Epithelial cell of proximal tubule (primary cell): ENCODE data around the gene TPM4. TPM values are rescaled to one million over a fixed set of nuclear protein-coding genes. Genes with fewer than 3 reads are reported as not detected.

Experiments
- DNase-seq: peaks from one replicate; pipeline ENCODE4 v3.0.0-alpha.2; 2011; ENCODE audit warnings: low read depth
- H3K4me3 ChIP-seq: 2 replicates; pipeline ENCODE4 v1.5.1; 2011; ENCODE audit warnings: low read depth, mild to moderate bottlenecking, low read length
- CTCF ChIP-seq: conservative IDR thresholded peaks from 2 replicates; pipeline ENCODE4 v1.5.1; 2012; ENCODE audit warnings: low read depth, mild to moderate bottlenecking, low read length
- total RNA-seq: library from RNA; depleted of rRNA; stranded (reverse); fragments of >200 nt; gene quantifications from 2 replicates; pipeline ENCODE4 v1.2.3, GENCODE V29; 2015

Gene TPM4
- total RNA-seq, 1 donor from 2014 or later, result 968 TPM

DNA sequence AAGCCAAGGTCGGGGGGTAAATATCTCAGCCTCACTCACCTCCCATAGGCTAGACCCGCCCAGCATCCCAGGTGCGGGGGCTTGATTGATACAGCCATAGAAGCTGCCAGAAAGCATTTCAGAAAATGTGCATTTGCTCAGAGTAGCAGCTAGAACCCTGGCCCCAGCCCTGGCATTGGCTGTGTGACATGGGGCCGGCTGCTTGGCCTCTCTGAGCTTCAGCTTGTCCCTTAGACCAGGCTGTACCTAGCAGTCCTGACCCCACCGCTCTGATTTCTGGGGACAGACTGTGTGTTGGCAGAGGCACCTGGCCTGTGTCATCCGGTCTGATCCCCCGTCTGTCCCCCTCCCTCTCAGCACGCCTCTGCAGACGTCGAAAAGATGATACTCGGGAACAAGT, 50.8 kb downstream of the TPM4 start:
- DNase-seq, result no peak
- TF ChIP-seq CTCF, result no peak
- no peak overlapping the region for H3K4me3 ChIP-seq

DNA sequence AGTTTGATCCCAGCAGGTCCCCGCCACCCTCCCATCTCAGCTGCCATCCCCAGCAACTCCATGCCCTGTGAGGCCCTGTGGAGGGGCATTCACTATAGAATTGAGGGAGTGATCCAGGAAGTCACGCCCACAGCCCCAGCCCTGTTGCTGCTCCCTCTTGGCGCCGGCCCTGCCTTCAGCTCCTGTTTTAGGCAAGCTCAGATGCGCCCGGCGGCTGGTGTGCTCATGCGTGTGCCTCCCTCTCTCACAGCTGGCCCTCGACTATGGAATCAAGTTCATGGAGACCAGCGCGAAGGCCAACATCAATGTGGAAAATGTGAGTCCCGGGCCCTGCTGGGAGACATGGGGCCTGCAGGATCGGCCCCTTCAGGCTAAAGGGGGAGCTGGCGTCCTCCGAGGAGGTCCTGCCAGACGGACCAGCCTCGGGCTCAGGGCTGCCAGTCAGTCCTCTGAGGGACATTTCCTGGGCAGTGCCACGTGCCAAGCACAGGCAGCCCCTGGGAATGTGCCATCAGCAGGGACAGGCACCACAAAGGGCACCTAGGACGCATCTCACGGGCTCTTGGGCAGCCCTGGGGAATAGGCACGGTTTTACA, 51.6 kb downstream of the TPM4 start:
- no peak for TF ChIP-seq CTCF
- no peak overlapping the region for H3K4me3 ChIP-seq
- DNase-seq, result no peak

DNA sequence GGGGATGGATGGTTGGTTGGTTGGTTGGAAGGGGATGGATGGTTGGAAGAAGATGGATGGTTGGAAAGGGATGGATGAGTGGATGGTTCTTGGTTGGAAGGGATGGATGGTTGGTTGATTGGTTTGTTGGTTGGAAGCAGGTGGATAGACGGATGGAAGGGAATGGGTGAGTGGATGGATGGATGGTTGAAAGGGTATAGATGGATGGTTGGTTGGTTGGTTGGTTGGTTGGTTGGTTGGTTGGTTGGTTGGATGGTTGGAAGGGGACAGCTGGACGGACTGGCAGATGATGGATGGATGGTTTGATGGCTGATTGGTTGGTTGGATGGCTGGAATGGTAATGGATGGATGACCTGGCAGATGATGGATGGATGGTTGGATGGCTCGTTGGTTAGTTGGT, 55.4 kb downstream of the TPM4 start:
- no peak overlapping the region for H3K4me3 ChIP-seq
- DNase-seq, result no peak
- no peak for TF ChIP-seq CTCF

DNA sequence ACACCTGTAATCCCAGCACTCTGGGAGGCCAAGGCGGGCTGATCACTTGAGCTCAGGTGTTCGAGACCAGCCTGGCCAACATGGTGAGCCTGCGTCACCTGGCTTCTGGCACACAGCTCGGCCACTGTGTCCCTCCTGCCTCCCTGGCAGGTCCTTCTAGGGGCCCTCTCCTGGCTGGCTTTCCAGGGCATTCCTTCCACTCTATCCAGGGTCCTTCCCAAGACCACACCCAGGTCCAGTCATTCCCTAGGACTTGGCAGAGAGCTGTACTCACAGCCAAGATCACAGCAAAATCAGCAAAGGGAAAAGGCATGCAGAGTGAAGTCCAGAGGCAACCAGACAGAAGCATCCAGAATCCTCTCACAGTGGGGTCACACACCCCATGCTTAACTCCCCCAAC, 57.5 kb downstream of the TPM4 start:
- DNase-seq, result no peak
- H3K4me3 ChIP-seq, result no peak overlapping the region
- TF ChIP-seq CTCF, result no peak

DNA sequence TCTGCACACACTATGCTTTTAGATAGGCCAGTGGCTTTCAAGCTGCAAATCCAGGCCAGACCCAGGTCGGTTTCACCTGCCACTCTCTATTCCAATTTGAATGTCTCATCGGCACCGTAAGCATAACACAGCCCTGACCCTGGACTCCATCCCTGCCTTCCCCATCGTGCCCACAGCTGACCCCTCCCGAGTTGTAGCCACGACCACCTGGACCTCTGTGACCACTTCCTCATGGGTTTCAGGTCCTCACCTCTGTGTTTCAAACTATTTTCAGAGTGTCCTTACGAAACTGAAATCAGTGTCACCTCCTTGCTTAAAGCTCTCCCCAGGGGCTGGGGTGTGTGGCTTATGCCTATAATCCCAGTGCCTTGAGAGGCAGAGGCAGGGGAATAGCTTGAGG, 58.2 kb downstream of the TPM4 start:
- H3K4me3 ChIP-seq, result no peak overlapping the region
- TF ChIP-seq CTCF, result no peak
- no peak for DNase-seq

DNA sequence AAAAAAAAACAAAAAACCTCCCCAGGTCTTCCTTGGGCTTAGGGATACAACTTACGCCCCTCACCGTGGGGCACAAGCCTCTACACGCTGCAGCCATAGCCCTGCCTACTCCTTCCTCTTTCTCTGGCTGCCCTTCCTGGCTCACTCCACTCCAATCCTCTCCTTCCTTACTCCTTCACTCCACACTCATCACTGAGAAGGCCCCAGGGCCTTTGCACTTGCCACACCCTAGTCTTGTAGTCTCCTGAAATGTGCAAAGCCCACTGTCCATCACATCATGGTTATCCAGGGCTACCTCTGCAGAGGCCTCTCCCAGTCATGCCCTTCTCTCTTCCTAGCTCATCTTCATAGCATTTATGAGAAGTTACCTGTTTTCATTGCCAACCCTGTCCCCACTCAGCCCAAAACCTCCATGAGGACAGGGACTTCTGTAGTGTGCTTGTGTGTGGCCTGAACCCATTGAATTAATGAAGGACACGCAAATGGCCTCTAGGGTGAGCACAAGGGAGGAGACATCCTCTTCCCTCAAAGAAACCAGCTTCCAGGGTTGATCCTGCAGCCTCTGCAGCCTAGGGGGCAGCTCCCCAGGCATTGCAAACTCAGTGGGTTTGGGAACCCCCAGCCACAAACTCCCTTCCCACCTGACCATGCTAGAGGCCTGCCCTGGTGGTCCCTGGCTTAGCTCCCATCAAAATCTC, 59.3 kb downstream of the TPM4 start:
- no peak for TF ChIP-seq CTCF

More for the DNA sequence above, 59.3 kb downstream of the TPM4 start:
- no peak for DNase-seq
- no peak overlapping the region for H3K4me3 ChIP-seq
